SH-SY5Y (cell line): ENCODE data around the gene RPS6KA2.
A peak's percentile ranks its signal among the peaks of the same experiment; 100 is the strongest.

Source experiments
- GATA2 ChIP-seq: IDR thresholded peaks from 2 replicates; pipeline ENCODE4 v1.6.1; 2011; ENCODE audit warnings: mild to moderate bottlenecking, low read depth, low read length
- GATA3 ChIP-seq: IDR thresholded peaks from 2 replicates; pipeline ENCODE4 v1.6.1; 2011; ENCODE audit warnings: low read depth, mild to moderate bottlenecking, low read length, moderate library complexity

Gene RPS6KA2

DNA sequence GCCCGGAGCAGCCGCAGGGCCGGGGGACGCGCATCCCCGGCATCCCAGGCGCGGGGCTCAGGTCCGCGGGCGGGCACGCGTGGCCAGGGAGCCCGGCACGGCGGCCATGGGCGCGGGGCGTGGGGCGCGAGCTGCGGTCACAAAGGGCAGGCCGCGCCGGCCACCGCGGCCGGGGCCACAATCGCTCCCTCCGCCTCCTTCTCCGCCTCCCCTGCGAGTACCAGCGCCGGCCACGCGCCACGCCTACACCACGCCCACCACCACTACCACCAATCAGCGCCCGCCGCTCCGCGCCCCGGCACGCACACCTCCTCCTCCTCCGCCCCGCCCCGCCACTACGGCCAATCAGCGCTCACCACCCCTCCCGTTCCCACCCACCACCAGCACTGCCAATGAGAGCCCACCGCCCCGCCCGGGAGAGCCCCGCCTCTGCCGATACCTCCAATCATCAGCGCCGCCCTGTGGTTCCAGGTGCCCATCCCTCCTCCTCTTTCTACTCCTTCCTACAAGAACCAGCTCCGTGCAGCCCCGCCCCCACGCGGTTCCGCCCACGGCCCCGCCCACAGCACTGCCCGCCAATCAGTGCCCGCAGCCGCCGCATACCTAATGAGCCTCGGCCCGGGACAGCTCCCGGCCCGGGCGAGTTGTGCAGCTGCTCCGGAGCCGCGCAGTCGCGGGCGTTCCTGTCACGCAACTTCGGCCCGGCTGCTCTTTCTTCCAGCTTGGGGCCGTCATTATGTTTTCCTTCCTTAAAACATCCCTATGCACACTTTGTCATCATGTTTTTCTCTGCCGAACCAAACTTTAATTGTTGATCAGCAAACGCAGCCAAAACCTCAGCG, at the start of gene RPS6KA2:
RPS6KA2 (minus strand) TSS at position 219 of the 842 bp plus-strand sequence. CDS start 232 bp downstream, outside the sequence.
- TF ChIP-seq GATA2 (no peak), GATA3 (no peak)

- TF ChIP-seq GATA3 (no peak), GATA2 (no peak)
Observed at GRCh38 chr6:166676270-166676860, 49.3 kb upstream of the RPS6KA2 start.

GRCh38 chr6:166675736-166676135, 48.7 kb upstream of the RPS6KA2 start:
- no peak for TF ChIP-seq GATA3
- TF ChIP-seq GATA2, result no peak

GRCh38 chr6:166673309-166673708, 46.3 kb upstream of the RPS6KA2 start:
- TF ChIP-seq GATA3 (no peak), GATA2 (no peak)

GRCh38 chr6:166672624-166673206, 45.7 kb upstream of the RPS6KA2 start:
- TF ChIP-seq GATA2, result no peak
- TF ChIP-seq GATA3, result no peak

DNA sequence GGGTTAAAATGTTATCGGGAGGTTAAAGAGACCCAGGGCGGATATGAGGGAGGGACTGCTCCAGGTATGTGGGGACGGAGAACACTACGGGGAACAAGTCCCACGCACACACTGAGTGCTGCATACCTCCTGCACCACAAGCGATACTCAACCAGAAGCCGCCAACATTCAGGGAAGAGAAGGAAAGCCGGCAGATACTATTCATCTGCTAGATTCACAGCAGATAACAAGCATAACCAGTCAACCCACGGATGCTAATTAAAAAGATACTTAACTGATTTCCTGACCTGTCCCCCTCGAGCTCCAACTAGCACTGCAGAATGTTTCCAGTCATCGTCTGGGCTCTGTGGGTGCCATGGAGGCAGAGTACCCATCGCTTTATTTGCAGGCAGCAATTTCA, 45.1 kb upstream of the RPS6KA2 start:
- peak; percentile 67 for TF ChIP-seq GATA2
- 0 out of 2 replicates have a peak, but pooled peaks have one; percentile 29 for TF ChIP-seq GATA3

DNA sequence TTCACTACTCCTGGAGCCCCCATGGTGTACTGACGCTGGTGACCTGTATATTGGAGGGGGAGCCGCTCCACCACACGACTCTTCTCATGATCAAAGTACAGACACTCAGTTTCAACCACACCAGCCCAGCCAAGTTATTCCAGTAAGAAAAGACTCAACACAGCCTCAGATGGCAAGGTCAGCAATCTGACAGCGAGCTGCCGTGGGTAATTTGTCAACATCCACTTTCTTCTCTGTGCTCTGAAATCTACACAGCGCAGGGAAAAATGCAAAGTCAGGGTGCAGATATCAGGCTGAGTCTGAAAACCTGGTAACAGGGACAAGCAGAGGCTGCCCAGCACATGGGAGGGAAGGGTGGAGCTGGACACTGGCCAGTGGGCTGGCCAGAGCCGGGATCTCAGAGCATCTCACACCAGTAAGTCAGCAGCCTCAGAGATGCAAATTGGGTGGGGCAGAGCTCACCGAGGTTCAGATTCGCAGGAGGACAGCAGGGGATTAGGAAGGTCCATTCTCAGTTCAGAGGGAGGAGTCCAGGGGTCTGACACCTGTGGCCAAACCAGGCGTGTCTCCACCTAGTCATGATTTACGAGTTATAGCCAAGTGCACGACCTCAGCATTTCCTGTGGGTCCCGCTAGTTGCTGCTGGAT, 44.5 kb upstream of the RPS6KA2 start:
- TF ChIP-seq GATA2 (no peak), GATA3 (no peak)

- TF ChIP-seq GATA2 (no peak), GATA3 (no peak)
Observed at GRCh38 chr6:166670894-166671293, 43.8 kb upstream of the RPS6KA2 start.

DNA sequence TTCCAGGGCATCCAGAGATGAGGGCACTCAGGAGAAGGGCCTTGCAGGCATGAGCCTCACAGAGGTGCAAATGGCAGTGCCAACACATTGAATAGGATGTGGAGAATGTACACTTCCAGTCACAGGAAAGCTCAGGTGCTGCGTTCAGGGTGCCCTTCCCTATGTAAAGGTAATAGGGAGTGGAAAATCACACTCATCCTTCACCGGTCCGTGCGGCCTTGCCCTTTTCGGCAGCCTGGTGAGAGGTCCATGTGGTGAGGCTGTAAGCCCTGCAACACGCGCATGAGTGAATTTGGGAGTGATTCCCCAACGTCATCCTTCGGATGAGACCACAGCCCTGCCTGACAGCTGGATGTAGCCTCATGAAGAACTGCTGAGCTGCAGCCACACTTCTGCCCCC, 43.0 kb upstream of the RPS6KA2 start:
- TF ChIP-seq GATA3 (no peak), GATA2 (no peak)

GRCh38 chr6:166667796-166668610, 41.0 kb upstream of the RPS6KA2 start:
- TF ChIP-seq GATA2 (no peak), GATA3 (no peak)

GRCh38 chr6:166664135-166664534, 37.1 kb upstream of the RPS6KA2 start:
- TF ChIP-seq GATA3 (no peak), GATA2 (no peak)

- no peak for TF ChIP-seq GATA2
- TF ChIP-seq GATA3, result no peak
Observed at GRCh38 chr6:166663568-166663967, 36.5 kb upstream of the RPS6KA2 start.

DNA sequence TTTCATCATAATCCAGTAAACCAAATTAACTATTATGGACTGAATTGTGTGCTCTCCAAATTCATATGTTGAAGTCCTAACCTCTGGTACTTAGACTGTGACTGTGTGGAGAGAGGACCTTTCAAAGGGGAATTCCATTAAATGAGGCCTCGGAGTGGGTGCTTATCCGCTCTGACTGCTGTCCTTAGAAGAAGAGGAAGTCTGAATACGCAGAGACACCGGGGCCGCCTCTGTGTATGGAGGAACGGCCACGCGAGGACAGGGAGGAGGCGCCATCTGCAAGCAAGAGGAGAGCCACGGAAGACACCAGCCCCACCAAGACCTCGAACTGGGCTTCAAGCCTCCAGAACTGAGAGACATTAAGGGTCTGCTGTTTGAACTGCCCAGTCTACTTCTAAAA, 35.6 kb upstream of the RPS6KA2 start:
- TF ChIP-seq GATA3 (no peak), GATA2 (no peak)
